Adipocyte (in vitro differentiated cells): Measurements from ENCODE around the gene TAS1R1.
A peak's percentile ranks its signal among the peaks of the same experiment; 100 is the strongest.

Source experiments
- DNase-seq: peaks from one replicate; pipeline ENCODE4 v3.0.0-alpha.2; 2015; ENCODE audit warnings: low read depth
- H3K27me3 ChIP-seq: replicated peaks from 2 replicates; pipeline ENCODE4 v1.7.0; 2013; ENCODE audit warnings: mild to moderate bottlenecking, low read length, moderate library complexity; ENCODE audit not compliant: control insufficient read depth, insufficient read depth
- H3K36me3 ChIP-seq: 2 replicates; pipeline ENCODE4 v1.7.0; 2013; ENCODE audit warnings: low read length, mild to moderate bottlenecking, moderate library complexity; ENCODE audit not compliant: control insufficient read depth, insufficient read depth, severe bottlenecking
- H3K4me1 ChIP-seq: 2 replicates; pipeline ENCODE4 v1.7.0; 2013; ENCODE audit warnings: mild to moderate bottlenecking, low read length, moderate library complexity; ENCODE audit not compliant: control insufficient read depth, insufficient read depth
- H3K4me3 ChIP-seq: 2 replicates; pipeline ENCODE4 v1.7.0; 2013; ENCODE audit warnings: mild to moderate bottlenecking, low read length, moderate library complexity
- H3K9ac ChIP-seq: 2 replicates; pipeline ENCODE4 v1.7.0; 2013; ENCODE audit warnings: mild to moderate bottlenecking, low read length, moderate library complexity
- H3K9me3 ChIP-seq: 2 replicates; pipeline ENCODE4 v1.7.0; 2013; ENCODE audit warnings: mild to moderate bottlenecking, low read length, moderate library complexity; ENCODE audit not compliant: control insufficient read depth

TAS1R1 gene

GRCh38 chr1:6526316-6526715 is 28.8 kb upstream of the TAS1R1 start:
- H3K36me3 ChIP-seq, result peaks cover 44% of the 10 kb centered on the region
- H3K4me1 ChIP-seq, result no peaks in the 10 kb centered on the region

GRCh38 chr1:6528492-6528891 is 26.6 kb upstream of the TAS1R1 start:
- Histone ChIP-seq H3K4me1 (no peaks in the 10 kb centered on the region), H3K4me3 (no peak overlapping the region), H3K9ac (no peak overlapping the region), H3K27me3 (no peaks in the 10 kb centered on the region), H3K36me3 (peaks cover 66% of the 10 kb centered on the region), H3K9me3 (no peaks in the 10 kb centered on the region)
- no peak for DNase-seq

More at GRCh38 chr1:6526316-6526715, 28.8 kb upstream of the TAS1R1 start:
- Histone ChIP-seq H3K9ac (no peak overlapping the region), H3K4me3 (no peak overlapping the region), H3K27me3 (no peaks in the 10 kb centered on the region), H3K9me3 (no peaks in the 10 kb centered on the region)
- no peak for DNase-seq

GRCh38 chr1:6530504-6531160 is 24.5 kb upstream of the TAS1R1 start:
- Histone ChIP-seq H3K9ac (no peak overlapping the region), H3K4me3 (no peak overlapping the region), H3K4me1 (no peaks in the 10 kb centered on the region), H3K36me3 (peaks cover 65% of the 10 kb centered on the region), H3K27me3 (no peaks in the 10 kb centered on the region), H3K9me3 (no peaks in the 10 kb centered on the region)
- DNase-seq, result no peak

- H3K4me3 ChIP-seq, result no peak overlapping the region
- H3K4me1 ChIP-seq, result no peaks in the 10 kb centered on the region
- H3K9me3 ChIP-seq, result no peaks in the 10 kb centered on the region
- H3K36me3 ChIP-seq, result peaks cover 53% of the 10 kb centered on the region
- no peak overlapping the region for H3K9ac ChIP-seq
- no peak for DNase-seq
- no peaks in the 10 kb centered on the region for H3K27me3 ChIP-seq
These were observed 23.1 kb upstream of the TAS1R1 start for GRCh38 chr1:6531996-6532395.

- H3K36me3 ChIP-seq, result peaks cover 37% of the 10 kb centered on the region
- H3K4me3 ChIP-seq, result no peak overlapping the region
- DNase-seq, result no peak
- no peak overlapping the region for H3K9ac ChIP-seq
- no peaks in the 10 kb centered on the region for H3K4me1 ChIP-seq
- H3K27me3 ChIP-seq, result no peaks in the 10 kb centered on the region
- no peaks in the 10 kb centered on the region for H3K9me3 ChIP-seq
These were observed 20.8 kb upstream of the TAS1R1 start for GRCh38 chr1:6534248-6534822.

GRCh38 chr1:6535214-6535613 is 19.9 kb upstream of the TAS1R1 start:
- Histone ChIP-seq H3K27me3 (no peaks in the 10 kb centered on the region), H3K4me1 (no peaks in the 10 kb centered on the region), H3K36me3 (peaks cover 37% of the 10 kb centered on the region), H3K9me3 (no peaks in the 10 kb centered on the region), H3K9ac (no peak overlapping the region), H3K4me3 (no peak overlapping the region)
- no peak for DNase-seq

- no peak overlapping the region for H3K4me3 ChIP-seq
- H3K4me1 ChIP-seq, result no peaks in the 10 kb centered on the region
- peaks cover 38% of the 10 kb centered on the region for H3K36me3 ChIP-seq
- no peaks in the 10 kb centered on the region for H3K27me3 ChIP-seq
- no peak overlapping the region for H3K9ac ChIP-seq
- H3K9me3 ChIP-seq, result no peaks in the 10 kb centered on the region
- DNase-seq, result no peak
These were observed 18.8 kb upstream of the TAS1R1 start for GRCh38 chr1:6536291-6536690.

- H3K27me3 ChIP-seq, result no peaks in the 10 kb centered on the region
- peak; percentile 58 for DNase-seq
- H3K36me3 ChIP-seq, result peaks cover 23% of the 10 kb centered on the region
- no peaks in the 10 kb centered on the region for H3K4me1 ChIP-seq
- H3K9ac ChIP-seq, result no peak overlapping the region
- no peak overlapping the region for H3K4me3 ChIP-seq
- H3K9me3 ChIP-seq, result no peaks in the 10 kb centered on the region
These were observed 16.2 kb upstream of the TAS1R1 start for GRCh38 chr1:6538956-6539355.

- no peaks in the 10 kb centered on the region for H3K9me3 ChIP-seq
- no peak for DNase-seq
- no peaks in the 10 kb centered on the region for H3K27me3 ChIP-seq
- no peak overlapping the region for H3K9ac ChIP-seq
- no peaks in the 10 kb centered on the region for H3K4me1 ChIP-seq
- H3K36me3 ChIP-seq, result peaks cover 73% of the 10 kb centered on the region
- H3K4me3 ChIP-seq, result no peak overlapping the region
These were observed 10.3 kb upstream of the TAS1R1 start for GRCh38 chr1:6544831-6545230.

- Histone ChIP-seq H3K9ac (no peak overlapping the region), H3K4me1 (no peaks in the 10 kb centered on the region), H3K9me3 (no peaks in the 10 kb centered on the region), H3K36me3 (peaks cover 72% of the 10 kb centered on the region), H3K27me3 (no peaks in the 10 kb centered on the region), H3K4me3 (no peak overlapping the region)
- no peak for DNase-seq
These were observed 9.6 kb upstream of the TAS1R1 start for GRCh38 chr1:6545276-6546112.

GRCh38 chr1:6546326-6546725 is 8.8 kb upstream of the TAS1R1 start:
- Histone ChIP-seq H3K27me3 (no peaks in the 10 kb centered on the region), H3K36me3 (peaks cover 63% of the 10 kb centered on the region), H3K4me3 (no peak overlapping the region), H3K9me3 (no peaks in the 10 kb centered on the region), H3K9ac (no peak overlapping the region), H3K4me1 (no peaks in the 10 kb centered on the region)
- no peak for DNase-seq
